ENCODE results near the gene PHRF1. TPM values are rescaled to one million over a fixed set of nuclear protein-coding genes. Genes with fewer than 3 reads are reported as not detected.

Gene PHRF1
- total RNA-seq, 1 experiment from 2014 or later, result 42.3 TPM

GRCh38 chr11:529728-530411 is 46.4 kb upstream of the PHRF1 start:
- H3K27ac Mint-ChIP-seq (ENCODE audit: unreplicated experiment), result no peak overlapping the region
- intact Hi-C loops (cut with micrococcal nuclease; ENCODE audit: unreplicated experiment), result no loop called here
- H3K9me3 Mint-ChIP-seq (ENCODE audit: low read depth, unreplicated experiment), result no peaks in the 10 kb centered on the region
- no peak for TF ChIP-seq CTCF (IDR thresholded peaks at IDR 0.05; ENCODE audit: unreplicated experiment)
- CTCF ChIA-PET, result no interaction called here
- H3K4me3 Mint-ChIP-seq (ENCODE audit: low read depth, unreplicated experiment), result no peak overlapping the region
- H3K4me1 Mint-ChIP-seq (ENCODE audit: low read depth, unreplicated experiment), result no peaks in the 10 kb centered on the region
- no peaks in the 10 kb centered on the region for H3K27me3 Mint-ChIP-seq (ENCODE audit: unreplicated experiment)
- H3K36me3 Mint-ChIP-seq (ENCODE audit: insufficient read depth, unreplicated experiment), result peaks cover 26% of the 10 kb centered on the region
- no TSS peak for BruUV-seq (replicated peaks)
- no peak for DNase-seq

GRCh38 chr11:530960-531831 is 45.1 kb upstream of the PHRF1 start:
- peaks cover 35% of the 10 kb centered on the region for H3K36me3 Mint-ChIP-seq (ENCODE audit: insufficient read depth, unreplicated experiment)
- no peaks in the 10 kb centered on the region for H3K27me3 Mint-ChIP-seq (ENCODE audit: unreplicated experiment)
- DNase-seq, result no peak
- intact Hi-C loops (cut with micrococcal nuclease; ENCODE audit: unreplicated experiment), result no loop called here
- H3K9me3 Mint-ChIP-seq (ENCODE audit: low read depth, unreplicated experiment), result no peaks in the 10 kb centered on the region
- no TSS peak for BruUV-seq (replicated peaks)
- CTCF ChIA-PET, result no interaction called here
- peaks cover 4% of the 10 kb centered on the region for H3K4me1 Mint-ChIP-seq (ENCODE audit: low read depth, unreplicated experiment)
- H3K27ac Mint-ChIP-seq (ENCODE audit: unreplicated experiment), result no peak overlapping the region
- no peak for TF ChIP-seq CTCF (IDR thresholded peaks at IDR 0.05; ENCODE audit: unreplicated experiment)
- no peak overlapping the region for H3K4me3 Mint-ChIP-seq (ENCODE audit: low read depth, unreplicated experiment)

- no peak for DNase-seq
- H3K27ac Mint-ChIP-seq (ENCODE audit: unreplicated experiment), result no peak overlapping the region
- H3K9me3 Mint-ChIP-seq (ENCODE audit: low read depth, unreplicated experiment), result no peaks in the 10 kb centered on the region
- intact Hi-C loops (cut with micrococcal nuclease; ENCODE audit: unreplicated experiment), result no loop called here
- no peak for TF ChIP-seq CTCF (IDR thresholded peaks at IDR 0.05; ENCODE audit: unreplicated experiment)
- no TSS peak for BruUV-seq (replicated peaks)
- H3K4me3 Mint-ChIP-seq (ENCODE audit: low read depth, unreplicated experiment), result peak overlapping the region; percentile 31
- H3K4me1 Mint-ChIP-seq (ENCODE audit: low read depth, unreplicated experiment), result peaks cover 7% of the 10 kb centered on the region
- H3K27me3 Mint-ChIP-seq (ENCODE audit: unreplicated experiment), result no peaks in the 10 kb centered on the region
- CTCF ChIA-PET, result no interaction called here
- peaks cover 44% of the 10 kb centered on the region for H3K36me3 Mint-ChIP-seq (ENCODE audit: insufficient read depth, unreplicated experiment)
Observed at GRCh38 chr11:531919-532526, 44.2 kb upstream of the PHRF1 start.

GRCh38 chr11:532527-532985 is 43.7 kb upstream of the PHRF1 start:
- BruUV-seq (replicated peaks), result no TSS peak
- TF ChIP-seq CTCF (IDR thresholded peaks at IDR 0.05; ENCODE audit: unreplicated experiment), result no peak
- Mint-ChIP-seq H3K27me3 (ENCODE audit: unreplicated experiment) (no peaks in the 10 kb centered on the region), H3K9me3 (ENCODE audit: low read depth, unreplicated experiment) (no peaks in the 10 kb centered on the region), H3K36me3 (ENCODE audit: insufficient read depth, unreplicated experiment) (peaks cover 49% of the 10 kb centered on the region), H3K4me3 (ENCODE audit: low read depth, unreplicated experiment) (peak overlapping the region; percentile 31), H3K4me1 (ENCODE audit: low read depth, unreplicated experiment) (peaks cover 7% of the 10 kb centered on the region), H3K27ac (ENCODE audit: unreplicated experiment) (no peak overlapping the region)
- intact Hi-C loops (cut with micrococcal nuclease; ENCODE audit: unreplicated experiment), result no loop called here
- no peak for DNase-seq
- CTCF ChIA-PET, result no interaction called here

All from Calu3 (cell line).